KMS-11 (cell line): ENCODE data around the gene P2RX3.

Source experiments
- H2AFZ ChIP-seq: fragments of 200-600 bp; sonication (generic); 2 replicates; pipeline ENCODE4 v1.6.1; 2016; ENCODE audit warnings: antibody characterized with exemption, mixed run types, low read depth
- H3K27ac ChIP-seq: fragments of 200-600 bp; sonication (generic); 2 replicates; pipeline ENCODE4 v1.6.1; 2016; ENCODE audit warnings: mild to moderate bottlenecking, mixed run types
- H3K27me3 ChIP-seq: fragments of 200-600 bp; sonication (generic); 2 replicates; pipeline ENCODE4 v1.6.1; 2017; ENCODE audit warnings: mild to moderate bottlenecking, low read depth, mixed run types, moderate library complexity; ENCODE audit not compliant: insufficient read depth
- H3K36me3 ChIP-seq: fragments of 200-600 bp; sonication (generic); 2 replicates; pipeline ENCODE4 v1.6.1; 2017; ENCODE audit warnings: mild to moderate bottlenecking, mixed run types; ENCODE audit not compliant: insufficient read depth
- H3K4me1 ChIP-seq: fragments of 200-600 bp; sonication (generic); 2 replicates; pipeline ENCODE4 v1.6.1; 2016; ENCODE audit warnings: mild to moderate bottlenecking, low read depth, mixed run types; ENCODE audit not compliant: poor library complexity, severe bottlenecking
- H3K4me2 ChIP-seq: fragments of 200-600 bp; sonication (generic); 2 replicates; pipeline ENCODE4 v1.7.0; 2016; ENCODE audit warnings: mild to moderate bottlenecking, mixed run types
- H3K4me3 ChIP-seq: fragments of 200-600 bp; sonication (generic); IDR thresholded peaks from 2 replicates; pipeline ENCODE4 v1.6.1; 2017; ENCODE audit warnings: low read depth, low read length, mixed read lengths; ENCODE audit not compliant: insufficient read depth
- H3K79me2 ChIP-seq: fragments of 200-600 bp; sonication (generic); 2 replicates; pipeline ENCODE4 v1.6.1; 2016; ENCODE audit warnings: low read depth, mixed run types; ENCODE audit not compliant: insufficient read depth
- H3K9ac ChIP-seq: fragments of 200-600 bp; sonication (generic); 2 replicates; pipeline ENCODE4 v1.6.1; 2016; ENCODE audit warnings: mild to moderate bottlenecking, mixed run types
- H4K20me1 ChIP-seq: fragments of 200-600 bp; sonication (generic); 2 replicates; pipeline ENCODE4 v1.6.1; 2016; ENCODE audit warnings: mild to moderate bottlenecking, mixed run types; ENCODE audit not compliant: insufficient read depth
- CTCF ChIP-seq: fragments of 200-600 bp; sonication (generic); conservative IDR thresholded peaks from 2 replicates; pipeline ENCODE4 v1.6.1; 2017; ENCODE audit warnings: low read depth, mild to moderate bottlenecking, antibody characterized with exemption, low read length, moderate library complexity, mixed read lengths

P2RX3 gene

GRCh38 chr11:57340039-57340615 lies 2.0 kb downstream of the P2RX3 start:
- Histone ChIP-seq H3K27ac (no peak overlapping the region), H3K36me3 (no peaks in the 10 kb centered on the region), H3K9ac (no peak overlapping the region), H3K4me2 (no peak overlapping the region), H2AFZ (no peak overlapping the region), H3K4me3 (no peak overlapping the region), H3K4me1 (peaks cover 8% of the 10 kb centered on the region), H4K20me1 (no peaks in the 10 kb centered on the region), H3K27me3 (no peaks in the 10 kb centered on the region), H3K79me2 (peaks cover 3% of the 10 kb centered on the region)
- TF ChIP-seq CTCF: no peak

GRCh38 chr11:57341250-57341808 lies 3.2 kb downstream of the P2RX3 start:
- no peak for TF ChIP-seq CTCF
- Histone ChIP-seq H3K9ac (no peak overlapping the region), H3K4me3 (no peak overlapping the region), H2AFZ (no peak overlapping the region), H3K36me3 (no peaks in the 10 kb centered on the region), H4K20me1 (no peaks in the 10 kb centered on the region), H3K27ac (no peak overlapping the region), H3K27me3 (no peaks in the 10 kb centered on the region), H3K4me2 (no peak overlapping the region), H3K79me2 (no peaks in the 10 kb centered on the region), H3K4me1 (peaks cover 4% of the 10 kb centered on the region)

- Histone ChIP-seq H3K9ac (no peak overlapping the region), H4K20me1 (no peaks in the 10 kb centered on the region), H3K36me3 (no peaks in the 10 kb centered on the region), H3K4me2 (no peak overlapping the region), H3K27me3 (no peaks in the 10 kb centered on the region), H3K4me3 (no peak overlapping the region), H3K27ac (no peak overlapping the region), H2AFZ (no peak overlapping the region), H3K79me2 (no peaks in the 10 kb centered on the region), H3K4me1 (no peaks in the 10 kb centered on the region)
- no peak for TF ChIP-seq CTCF
These were observed 4.5 kb downstream of the P2RX3 start for GRCh38 chr11:57342702-57343101.

- Histone ChIP-seq H3K4me2 (no peak overlapping the region), H4K20me1 (no peaks in the 10 kb centered on the region), H3K4me3 (no peak overlapping the region), H3K36me3 (no peaks in the 10 kb centered on the region), H3K4me1 (no peaks in the 10 kb centered on the region), H3K79me2 (no peaks in the 10 kb centered on the region), H3K27ac (no peak overlapping the region), H3K27me3 (no peaks in the 10 kb centered on the region), H3K9ac (no peak overlapping the region), H2AFZ (no peak overlapping the region)
- TF ChIP-seq CTCF: no peak
These were observed 5.7 kb downstream of the P2RX3 start for GRCh38 chr11:57343825-57344224.
